Left lung (tissue), 10 donors: ENCODE data around the gene RAP1GAP. TPM values are rescaled to one million over a fixed set of nuclear protein-coding genes. Genes with fewer than 3 reads are reported as not detected.
A peak's percentile ranks its signal among the peaks of the same experiment; 100 is the strongest.

Source experiments
- ATAC-seq: fragments of 200-7000 bp; cut with Tn5 transposase; one replicate; pipeline ENCODE4 v1.9.1; 2020; ENCODE audit warnings: moderate library complexity
- DNase-seq, 4 donors: peaks; one replicate each; pipeline ENCODE4 v3.0.0-alpha.2; 2013 to 2020
- H3K27ac ChIP-seq, 2 donors: fragments of 200-600 bp; sonication (generic) in 1 of 2; one replicate each; pipeline versions ENCODE4 v1.5.0 to v1.8.0; 2020 to 2021
- H3K27me3 ChIP-seq, 2 donors: fragments of 200-600 bp; sonication (generic) in 1 of 2; one replicate each; pipeline versions ENCODE4 v1.5.0 to v1.8.0; 2020 to 2021
- H3K36me3 ChIP-seq, 2 donors: fragments of 200-600 bp; sonication (generic) in 1 of 2; one replicate each; pipeline versions ENCODE4 v1.5.0 to v1.8.0; 2020 to 2021
- H3K4me1 ChIP-seq, 2 donors: fragments of 200-600 bp; one replicate each; pipeline ENCODE4 v1.8.0; 2021
- H3K4me3 ChIP-seq, 2 donors: fragments of 200-600 bp; sonication (generic) in 1 of 2; one replicate each; pipeline versions ENCODE4 v1.5.0 to v1.8.0; 2020 to 2021; ENCODE audit warnings: mild to moderate bottlenecking in 1 of 2
- H3K9me3 ChIP-seq, 2 donors: fragments of 200-600 bp; sonication (generic) in 1 of 2; one replicate each; pipeline versions ENCODE4 v1.5.0 to v1.8.0; 2020 to 2021
- CTCF ChIP-seq, 2 donors: fragments of 200-600 bp; sonication (generic) in 1 of 2; IDR thresholded peaks; one replicate each; pipeline versions ENCODE4 v1.5.0 to v1.8.0; 2021; ENCODE audit warnings: antibody characterized with exemption in 2 of 2
- intact Hi-C, 2 donors: fragments of 100-400 bp; cut with DNase I; formaldehyde crosslinking; loops; one replicate each; pipeline versions ENCODE4 v1.11.2 to v1.14.2; 2022
- polyA plus RNA-seq, 6 donors: library from polyadenylated mRNA; unstranded; fragments of 120-200 nt; gene quantifications; one replicate each; pipeline ENCODE4 v1.2.1, GENCODE V29; 2013; ENCODE audit not compliant: insufficient read length in 6 of 6
- total RNA-seq, 2 donors: library from RNA; stranded (reverse); fragmentation: NEBNext Ultra II Directional; extraction: Animal tissue kit (Norgen Biotek cat#: 25700); gene quantifications; one replicate each; pipeline ENCODE4 v1.2.1, GENCODE V29; 2021
- donor health status: DM: no; HTN: yes; CAD: no.
- donor health status: DM: no; HTN: no; CAD: no.

The RAP1GAP gene
- total and polyA plus RNA-seq, 8 donors, result 20.7 to 59.3 (median 45.2) TPM

GRCh38 chr1:21599402-21599801 is 69.8 kb downstream of the RAP1GAP start:
- no peaks in the 10 kb centered on the region for H3K4me1 ChIP-seq
- no peak overlapping the region for H3K27ac ChIP-seq
- H3K36me3 ChIP-seq, result no peaks in the 10 kb centered on the region
- H3K4me3 ChIP-seq, result no peak overlapping the region
- intact Hi-C loops, result loop anchor here in 1 of 2 donors (10.0 kb wide), 1 partner anchor 95 kb away; the partner anchor contains the start of gene ALPL
- peaks cover 0 to 56% of the 10 kb centered on the region in 2 donors for H3K27me3 ChIP-seq
- no peaks in the 10 kb centered on the region for H3K9me3 ChIP-seq
- peak in 1 of 4 donors; percentile 72 for DNase-seq
- no peak for TF ChIP-seq CTCF (IDR thresholded peaks at IDR 0.05)
- no peak for ATAC-seq

- H3K4me3 ChIP-seq, result no peak overlapping the region
- ATAC-seq (no peak), DNase-seq (no peak)
- peaks cover 0 to 58% of the 10 kb centered on the region in 2 donors for H3K27me3 ChIP-seq
- TF ChIP-seq CTCF (IDR thresholded peaks at IDR 0.05), result no peak
- no peaks in the 10 kb centered on the region for H3K4me1 ChIP-seq
- no peaks in the 10 kb centered on the region for H3K36me3 ChIP-seq
- intact Hi-C loops, result loop anchor here in 1 of 2 donors (10.0 kb wide), 1 partner anchor 94 kb away; the partner anchor contains the start of gene ALPL
- no peak overlapping the region for H3K27ac ChIP-seq
- no peaks in the 10 kb centered on the region for H3K9me3 ChIP-seq
These were observed 70.3 kb downstream of the RAP1GAP start for GRCh38 chr1:21598904-21599303.

- TF ChIP-seq CTCF (IDR thresholded peaks at IDR 0.05), result no peak
- H3K9me3 ChIP-seq, result no peaks in the 10 kb centered on the region
- H3K36me3 ChIP-seq, result no peaks in the 10 kb centered on the region
- H3K27me3 ChIP-seq, result peaks cover 0 to 57% of the 10 kb centered on the region in 2 donors
- H3K27ac ChIP-seq, result no peak overlapping the region
- ATAC-seq (no peak), DNase-seq (no peak)
- intact Hi-C loops, result loop anchor here in 1 of 2 donors (10.0 kb wide), 1 partner anchor 94 kb away; the partner anchor contains the start of gene ALPL
- H3K4me1 ChIP-seq, result no peaks in the 10 kb centered on the region
- no peak overlapping the region for H3K4me3 ChIP-seq
These were observed 70.7 kb downstream of the RAP1GAP start for GRCh38 chr1:21598417-21598816.

- Histone ChIP-seq H3K27me3 (peaks cover 0 to 50% of the 10 kb centered on the region in 2 donors), H3K27ac (no peak overlapping the region), H3K36me3 (no peaks in the 10 kb centered on the region), H3K4me3 (no peak overlapping the region), H3K4me1 (no peaks in the 10 kb centered on the region), H3K9me3 (no peaks in the 10 kb centered on the region)
- TF ChIP-seq CTCF (IDR thresholded peaks at IDR 0.05), result no peak
- no peak for ATAC-seq
- DNase-seq, result peak in 1 of 4 donors; percentile 62
- intact Hi-C loops, result loop anchor here in 1 of 2 donors (10.0 kb wide), 1 partner anchor 93 kb away; the partner anchor contains the start of gene ALPL
These were observed 71.4 kb downstream of the RAP1GAP start for GRCh38 chr1:21597753-21598152.

- H3K27me3 ChIP-seq, result peaks cover 0 to 43% of the 10 kb centered on the region in 2 donors
- DNase-seq (no peak), ATAC-seq (no peak)
- H3K4me3 ChIP-seq, result no peak overlapping the region
- no peaks in the 10 kb centered on the region for H3K36me3 ChIP-seq
- intact Hi-C loops, result loop anchor here in 1 of 2 donors (10.0 kb wide), 1 partner anchor 92 kb away; the partner anchor contains the start of gene ALPL
- TF ChIP-seq CTCF (IDR thresholded peaks at IDR 0.05), result no peak
- H3K4me1 ChIP-seq, result no peaks in the 10 kb centered on the region
- H3K27ac ChIP-seq, result no peak overlapping the region
- H3K9me3 ChIP-seq, result no peaks in the 10 kb centered on the region
These were observed 72.5 kb downstream of the RAP1GAP start for GRCh38 chr1:21596628-21597027.
